ENCODE data around the gene TFEB.

GRCh38 chr6:41728954-41729353, 6.5 kb downstream of the TFEB start:
- TF ChIP-seq CTCF (IDR thresholded peaks at IDR 0.05) (no peak), POLR2A (IDR thresholded peaks at IDR 0.05) (no peak)

All from ovary (tissue), 3 donors.